ENCODE results near the gene CPNE7. TPM values are rescaled to one million over a fixed set of nuclear protein-coding genes. Genes with fewer than 3 reads are reported as not detected.

The CPNE7 gene
- total and polyA plus RNA-seq, 9 of the 15 experiments (the other 6 are each of a cell fraction or from before 2014, with no cell fraction given): 0.30 to 73.4 (median 32.7) TPM

DNA sequence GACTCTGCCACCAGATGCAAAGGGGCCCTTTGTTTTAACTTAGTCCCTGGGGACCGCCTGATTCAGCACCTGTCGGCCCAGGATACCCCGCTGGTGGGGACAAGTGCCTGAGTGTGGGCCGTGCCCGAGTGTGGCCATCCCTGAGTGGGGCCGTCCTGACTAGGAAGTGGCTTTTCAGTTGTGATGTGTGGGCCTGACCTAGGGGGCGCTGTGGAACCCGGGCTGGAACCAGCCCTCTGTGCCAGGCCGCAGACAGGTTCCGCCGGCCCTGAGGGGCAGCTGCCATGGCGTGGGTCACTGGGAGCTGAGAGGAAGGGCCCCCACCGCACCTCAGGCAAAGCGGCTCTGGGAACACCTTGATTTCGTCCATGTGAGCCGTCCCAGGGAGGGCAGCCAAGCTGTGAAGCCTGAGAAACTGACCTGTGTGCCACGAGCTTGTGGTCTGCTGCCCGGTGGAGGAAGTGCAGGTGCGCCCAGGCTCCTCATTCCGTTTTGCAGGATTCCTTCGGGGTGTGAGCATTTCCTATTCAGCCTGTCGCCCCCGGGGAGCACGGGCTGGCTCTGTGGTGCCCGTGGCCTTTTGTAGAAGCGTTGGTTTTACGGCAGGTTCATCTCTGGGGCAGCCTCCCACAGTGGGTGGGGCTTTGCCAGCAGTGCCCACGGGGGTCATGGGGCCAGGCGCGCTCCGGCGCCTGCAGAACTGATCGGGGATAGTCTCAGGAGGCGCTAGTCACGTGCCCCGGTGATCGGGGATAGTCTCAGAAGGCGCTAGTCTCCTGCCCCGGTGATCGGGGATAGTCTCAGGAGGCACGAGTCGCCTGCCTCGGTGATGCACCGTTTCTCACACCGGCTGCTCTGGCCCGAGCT is 9.8 kb upstream of the CPNE7 start (continued):
- TF ChIP-seq BRCA1 (IDR thresholded peaks at IDR 0.05) (no peak), BRCA1 (CRISPR knock-in tag; IDR thresholded peaks at IDR 0.05) (no peak), HNRNPH1 (optimal IDR thresholded peaks at IDR 0.05; ENCODE audit: low read depth, low read length) (no peak), SP2 (IDR thresholded peaks at IDR 0.05; ENCODE audit: extremely low read depth, low read depth, low read length, poor library complexity, severe bottlenecking) (no peak), ADNP (tag; IDR thresholded peaks at IDR 0.05) (peak; percentile 37; the same call in 1 of the 2 replicates), SAP30 (IDR thresholded peaks at IDR 0.05; ENCODE audit: borderline replicate concordance, insufficient read depth, low read depth, low read length, poor library complexity, severe bottlenecking) (no peak), RBM25 (IDR thresholded peaks at IDR 0.05; ENCODE audit: low read depth, low read length, severe bottlenecking) (no peak), BDP1 (IDR thresholded peaks at IDR 0.05; ENCODE audit: insufficient read depth, insufficient read length) (no peak), ZNF12 (CRISPR knock-in tag; IDR thresholded peaks at IDR 0.05) (no peak), ZNF764 (CRISPR knock-in tag; IDR thresholded peaks at IDR 0.05; ENCODE audit: low read depth) (no peak), ZNF197 (CRISPR knock-in tag; IDR thresholded peaks at IDR 0.05; ENCODE audit: low read depth) (no peak), ARID1B (IDR thresholded peaks at IDR 0.05) (no peak), MEF2D (tag; conservative IDR thresholded peaks at IDR 0.05; ENCODE audit: low read depth) (no peak)
- TF ChIP-seq, protein P1, sequence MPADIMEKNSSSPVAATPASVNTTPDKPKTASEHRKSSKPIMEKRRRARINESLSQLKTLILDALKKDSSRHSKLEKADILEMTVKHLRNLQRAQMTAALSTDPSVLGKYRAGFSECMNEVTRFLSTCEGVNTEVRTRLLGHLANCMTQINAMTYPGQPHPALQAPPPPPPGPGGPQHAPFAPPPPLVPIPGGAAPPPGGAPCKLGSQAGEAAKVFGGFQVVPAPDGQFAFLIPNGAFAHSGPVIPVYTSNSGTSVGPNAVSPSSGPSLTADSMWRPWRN (IDR thresholded peaks at IDR 0.05; ENCODE audit: low read depth): no peak
- TF ChIP-seq, protein P2, sequence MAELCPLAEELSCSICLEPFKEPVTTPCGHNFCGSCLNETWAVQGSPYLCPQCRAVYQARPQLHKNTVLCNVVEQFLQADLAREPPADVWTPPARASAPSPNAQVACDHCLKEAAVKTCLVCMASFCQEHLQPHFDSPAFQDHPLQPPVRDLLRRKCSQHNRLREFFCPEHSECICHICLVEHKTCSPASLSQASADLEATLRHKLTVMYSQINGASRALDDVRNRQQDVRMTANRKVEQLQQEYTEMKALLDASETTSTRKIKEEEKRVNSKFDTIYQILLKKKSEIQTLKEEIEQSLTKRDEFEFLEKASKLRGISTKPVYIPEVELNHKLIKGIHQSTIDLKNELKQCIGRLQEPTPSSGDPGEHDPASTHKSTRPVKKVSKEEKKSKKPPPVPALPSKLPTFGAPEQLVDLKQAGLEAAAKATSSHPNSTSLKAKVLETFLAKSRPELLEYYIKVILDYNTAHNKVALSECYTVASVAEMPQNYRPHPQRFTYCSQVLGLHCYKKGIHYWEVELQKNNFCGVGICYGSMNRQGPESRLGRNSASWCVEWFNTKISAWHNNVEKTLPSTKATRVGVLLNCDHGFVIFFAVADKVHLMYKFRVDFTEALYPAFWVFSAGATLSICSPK (IDR thresholded peaks at IDR 0.05; ENCODE audit: borderline replicate concordance): no peak
- TF ChIP-seq, protein P3, sequence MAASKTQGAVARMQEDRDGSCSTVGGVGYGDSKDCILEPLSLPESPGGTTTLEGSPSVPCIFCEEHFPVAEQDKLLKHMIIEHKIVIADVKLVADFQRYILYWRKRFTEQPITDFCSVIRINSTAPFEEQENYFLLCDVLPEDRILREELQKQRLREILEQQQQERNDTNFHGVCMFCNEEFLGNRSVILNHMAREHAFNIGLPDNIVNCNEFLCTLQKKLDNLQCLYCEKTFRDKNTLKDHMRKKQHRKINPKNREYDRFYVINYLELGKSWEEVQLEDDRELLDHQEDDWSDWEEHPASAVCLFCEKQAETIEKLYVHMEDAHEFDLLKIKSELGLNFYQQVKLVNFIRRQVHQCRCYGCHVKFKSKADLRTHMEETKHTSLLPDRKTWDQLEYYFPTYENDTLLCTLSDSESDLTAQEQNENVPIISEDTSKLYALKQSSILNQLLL (CRISPR knock-in tag; IDR thresholded peaks at IDR 0.05; ENCODE audit: borderline replicate concordance): no peak

Measured in K562 (cell line).